Measurements from ENCODE around the gene KCNQ1.

Gene KCNQ1

GRCh38 chr11:2745511-2745910, 300.7 kb downstream of the KCNQ1 start:
- in situ Hi-C loops (cut with HindIII; ENCODE audit: low sequenced_read_pairs), result no loop called here
- TF ChIP-seq, protein P1, sequence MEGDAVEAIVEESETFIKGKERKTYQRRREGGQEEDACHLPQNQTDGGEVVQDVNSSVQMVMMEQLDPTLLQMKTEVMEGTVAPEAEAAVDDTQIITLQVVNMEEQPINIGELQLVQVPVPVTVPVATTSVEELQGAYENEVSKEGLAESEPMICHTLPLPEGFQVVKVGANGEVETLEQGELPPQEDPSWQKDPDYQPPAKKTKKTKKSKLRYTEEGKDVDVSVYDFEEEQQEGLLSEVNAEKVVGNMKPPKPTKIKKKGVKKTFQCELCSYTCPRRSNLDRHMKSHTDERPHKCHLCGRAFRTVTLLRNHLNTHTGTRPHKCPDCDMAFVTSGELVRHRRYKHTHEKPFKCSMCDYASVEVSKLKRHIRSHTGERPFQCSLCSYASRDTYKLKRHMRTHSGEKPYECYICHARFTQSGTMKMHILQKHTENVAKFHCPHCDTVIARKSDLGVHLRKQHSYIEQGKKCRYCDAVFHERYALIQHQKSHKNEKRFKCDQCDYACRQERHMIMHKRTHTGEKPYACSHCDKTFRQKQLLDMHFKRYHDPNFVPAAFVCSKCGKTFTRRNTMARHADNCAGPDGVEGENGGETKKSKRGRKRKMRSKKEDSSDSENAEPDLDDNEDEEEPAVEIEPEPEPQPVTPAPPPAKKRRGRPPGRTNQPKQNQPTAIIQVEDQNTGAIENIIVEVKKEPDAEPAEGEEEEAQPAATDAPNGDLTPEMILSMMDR (IDR thresholded peaks at IDR 0.05; ENCODE audit: low read depth, low read length, missing control alignments), result no peak
- DNase-seq (ENCODE audit: low read depth), result no peak
- H3K4me3 ChIP-seq (ENCODE audit: low read depth, low read length), result no peak overlapping the region

GRCh38 chr11:2746401-2747247, 301.8 kb downstream of the KCNQ1 start:
- TF ChIP-seq, protein P1 (IDR thresholded peaks at IDR 0.05; ENCODE audit: low read depth, low read length, missing control alignments), result no peak

DNA sequence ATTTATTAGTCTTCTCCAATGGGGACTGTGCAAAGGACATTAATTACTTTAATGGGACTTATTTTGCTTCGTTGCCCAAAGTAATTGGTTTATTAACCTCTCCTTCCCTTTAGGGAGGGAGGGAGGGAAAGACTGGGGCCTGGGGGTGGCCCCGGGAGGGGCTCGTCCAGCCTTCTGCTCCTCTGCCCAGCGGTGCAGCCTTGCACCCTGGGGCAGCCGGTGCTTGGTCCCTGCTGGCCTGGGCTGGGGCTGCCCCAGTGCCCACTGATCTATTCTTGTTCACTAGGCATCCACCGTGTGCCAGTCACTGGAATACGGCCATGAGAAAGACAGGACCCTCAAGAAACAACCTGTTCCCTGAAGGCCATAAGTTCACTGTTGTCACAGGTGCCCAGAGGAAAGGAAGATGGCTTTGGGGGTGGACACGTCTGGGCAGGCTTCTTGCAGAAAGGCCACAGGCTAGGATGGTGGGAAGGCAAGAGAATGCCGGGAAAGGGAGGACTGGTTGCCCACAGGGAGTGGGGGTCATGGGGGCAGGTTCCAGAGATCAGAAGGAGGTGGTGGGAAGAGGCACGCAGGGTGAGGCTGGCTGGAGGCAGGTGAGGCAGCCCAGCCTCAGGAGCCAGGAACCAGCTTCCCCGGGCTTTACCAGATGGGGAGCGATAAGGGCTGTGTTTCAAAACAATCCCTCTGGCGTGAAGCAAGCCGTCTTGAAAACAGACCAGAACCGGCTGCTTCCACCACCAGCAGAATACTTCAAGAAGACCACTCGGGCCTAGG, 302.6 kb downstream of the KCNQ1 start:
- H3K4me3 ChIP-seq (ENCODE audit: low read depth, low read length), result no peak overlapping the region
- in situ Hi-C loops (cut with HindIII; ENCODE audit: low sequenced_read_pairs), result no loop called here
- no peak for DNase-seq (ENCODE audit: low read depth)
- TF ChIP-seq, protein P1 (IDR thresholded peaks at IDR 0.05; ENCODE audit: low read depth, low read length, missing control alignments), result no peak

More at GRCh38 chr11:2746401-2747247, 301.8 kb downstream of the KCNQ1 start:
- DNase-seq (ENCODE audit: low read depth), result no peak
- H3K4me3 ChIP-seq (ENCODE audit: low read depth, low read length), result no peak overlapping the region
- in situ Hi-C loops (cut with HindIII; ENCODE audit: low sequenced_read_pairs), result no loop called here

DNA sequence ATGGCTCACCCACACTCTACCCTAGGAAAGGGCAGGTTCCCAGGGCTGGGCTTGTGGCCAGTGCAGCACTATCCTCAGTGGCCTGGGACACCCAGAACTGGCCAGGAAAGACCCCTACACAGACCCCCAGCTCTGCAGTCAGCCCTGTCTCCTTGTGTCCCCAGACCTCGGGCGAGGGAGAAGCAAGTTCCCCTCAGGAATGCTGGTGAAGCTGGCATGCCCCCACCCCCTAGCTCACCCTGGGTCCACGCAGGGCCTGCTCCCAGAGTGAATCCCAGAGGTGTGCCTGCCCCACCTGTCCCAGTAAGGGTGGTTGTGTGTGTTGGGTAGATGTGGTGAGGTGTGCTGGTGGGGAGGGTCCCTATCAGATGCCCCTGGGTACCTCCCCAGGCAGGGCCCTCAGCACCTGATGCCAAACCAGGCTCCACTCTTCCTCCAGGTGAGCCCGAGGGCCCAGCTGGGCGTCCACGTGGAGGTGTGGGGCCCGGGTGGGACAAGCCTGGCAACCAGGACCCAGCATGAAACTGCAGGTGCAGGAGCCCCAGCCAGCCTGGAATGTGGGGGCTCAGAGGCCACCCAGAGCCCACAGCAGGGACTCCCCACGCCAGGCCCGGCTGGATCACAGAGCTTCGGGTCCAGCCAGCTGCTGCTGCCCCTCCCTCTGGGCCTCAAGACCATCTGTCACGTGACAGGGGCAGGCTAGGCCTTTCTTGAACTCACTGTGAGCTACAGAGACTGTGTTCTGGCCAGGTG, 303.4 kb downstream of the KCNQ1 start:
- no peak overlapping the region for H3K4me3 ChIP-seq (ENCODE audit: low read depth, low read length)
- in situ Hi-C loops (cut with HindIII; ENCODE audit: low sequenced_read_pairs), result no loop called here
- TF ChIP-seq, protein P1 (IDR thresholded peaks at IDR 0.05; ENCODE audit: low read depth, low read length, missing control alignments), result no peak
- DNase-seq (ENCODE audit: low read depth), result no peak

GRCh38 chr11:2748814-2749554, 304.2 kb downstream of the KCNQ1 start:
- TF ChIP-seq, protein P1 (IDR thresholded peaks at IDR 0.05; ENCODE audit: low read depth, low read length, missing control alignments), result no peak
- no peak overlapping the region for H3K4me3 ChIP-seq (ENCODE audit: low read depth, low read length)
- in situ Hi-C loops (cut with HindIII; ENCODE audit: low sequenced_read_pairs), result no loop called here
- no peak for DNase-seq (ENCODE audit: low read depth)

All from astrocyte of the cerebellum (primary cell).